SK-N-MC (cell line): ENCODE measurements around the gene SGMS1.

ENCODE experiments used
- EZH2 ChIP-seq: fragments of 200-600 bp; sonication (generic); IDR thresholded peaks from one replicate; pipeline ENCODE4 v1.6.1; 2017; ENCODE audit warnings: antibody characterized with exemption
- POLR2AphosphoS5 ChIP-seq: IDR thresholded peaks from 2 replicates; pipeline ENCODE4 v1.6.1; 2012; ENCODE audit warnings: mild to moderate bottlenecking, low read depth, low read length, borderline replicate concordance

GRCh38 chr10:50614444-50615137 is 9.2 kb downstream of the SGMS1 start:
- no peak for TF ChIP-seq EZH2
- TF ChIP-seq POLR2AphosphoS5 = no peak
